Vagina (tissue), 2 donors: ENCODE data around the gene VPS37C.

Experiments
- CTCF ChIP-seq, 3 experiments: fragments of 450-650 bp in 2 of 3; fragments of 200-600 bp in 1 of 3; sonication (generic) in 1 of 3; IDR thresholded peaks; one replicate each; pipeline ENCODE4 v1.5.1; 2017 to 2019; ENCODE audit warnings: antibody characterized with exemption in 3 of 3, mild to moderate bottlenecking in 2 of 3, moderate library complexity in 2 of 3
- POLR2AphosphoS5 ChIP-seq, 2 donors: sonication (generic); formaldehyde crosslinking; IDR thresholded peaks; one replicate each; pipeline ENCODE4 v1.9.0; 2017; ENCODE audit warnings: antibody characterized with exemption in 2 of 2, mild to moderate bottlenecking in 2 of 2, low read depth in 1 of 2; ENCODE audit not compliant: insufficient read depth in 1 of 2

- TF ChIP-seq POLR2AphosphoS5 (IDR thresholded peaks at IDR 0.05; ENCODE audit: insufficient read depth in 1 of 2, low read depth in 1 of 2) (no peak), CTCF (IDR thresholded peaks at IDR 0.05) (no peak)
Measured at GRCh38 chr11:61195719-61196118, 34.5 kb upstream of the VPS37C start.
